GM23338 (cell line): ENCODE measurements around the gene NAALADL2. TPM values are rescaled to one million over a fixed set of nuclear protein-coding genes. Genes with fewer than 3 reads are reported as not detected.

Source experiments
- ATAC-seq: fragments of 200-7000 bp; cut with Tn5 transposase; 3 replicates; pipeline ENCODE4 v1.9.1; 2020
- DNase-seq: peaks from one replicate; pipeline ENCODE4 v3.0.0-alpha.2; 2015; ENCODE audit warnings: low spot score
- H2AFZ ChIP-seq: fragments of 200-600 bp; sonication (generic); 2 replicates; pipeline ENCODE4 v1.8.0; 2016; ENCODE audit warnings: antibody characterized with exemption, mild to moderate bottlenecking, moderate library complexity
- H3F3A ChIP-seq: fragments of 200-600 bp; sonication (generic); replicated peaks from 2 replicates; pipeline ENCODE4 v1.8.0; 2017; ENCODE audit warnings: antibody characterized with exemption, mixed run types, low read depth
- H3K27ac ChIP-seq: fragments of 200-600 bp; sonication (generic); 2 replicates; pipeline ENCODE4 v1.6.1; 2016; ENCODE audit warnings: low read depth
- H3K27me3 ChIP-seq: fragments of 200-600 bp; sonication (generic); 2 replicates; pipeline ENCODE4 v1.8.0; 2016; ENCODE audit warnings: mild to moderate bottlenecking, mixed run types, moderate library complexity; ENCODE audit not compliant: insufficient read depth
- H3K36me3 ChIP-seq: fragments of 200-600 bp; sonication (generic); 2 replicates; pipeline ENCODE4 v1.8.0; 2016; ENCODE audit warnings: mild to moderate bottlenecking; ENCODE audit not compliant: insufficient read depth
- H3K4me1 ChIP-seq: fragments of 200-600 bp; sonication (generic); 2 replicates; pipeline ENCODE4 v1.8.0; 2016; ENCODE audit warnings: mild to moderate bottlenecking, moderate library complexity; ENCODE audit not compliant: insufficient read depth
- H3K4me2 ChIP-seq: fragments of 200-600 bp; sonication (generic); 2 replicates; pipeline ENCODE4 v1.7.1; 2017; ENCODE audit warnings: mixed run types
- H3K4me3 ChIP-seq: fragments of 200-600 bp; sonication (generic); 2 replicates; pipeline ENCODE4 v1.6.1; 2016; ENCODE audit warnings: mixed run types
- H3K79me2 ChIP-seq: fragments of 200-600 bp; sonication (generic); replicated peaks from 2 replicates; pipeline ENCODE4 v1.8.0; 2017; ENCODE audit warnings: mild to moderate bottlenecking; ENCODE audit not compliant: insufficient read depth
- H3K9me2 ChIP-seq: fragments of 200-600 bp; sonication (generic); 2 replicates; pipeline ENCODE4 v1.8.0; 2017; ENCODE audit not compliant: insufficient read depth
- H4K20me1 ChIP-seq: fragments of 200-600 bp; sonication (generic); replicated peaks from 2 replicates; pipeline ENCODE4 v1.8.0; 2017; ENCODE audit warnings: mild to moderate bottlenecking; ENCODE audit not compliant: insufficient read depth
- H3K27ac Mint-ChIP-seq: 2 replicates; pipeline ENCODE4 v1.8.0; 2020; ENCODE audit warnings: inconsistent platforms, mild to moderate bottlenecking, moderate library complexity, mixed read lengths
- H3K27me3 Mint-ChIP-seq: 3 replicates; pipeline ENCODE4 v1.8.0; 2022; ENCODE audit warnings: low read depth, mild to moderate bottlenecking, moderate library complexity, mixed read lengths, inconsistent platforms; ENCODE audit not compliant: insufficient read depth, poor library complexity
- H3K36me3 Mint-ChIP-seq: 3 replicates; pipeline ENCODE4 v1.8.0; 2021; ENCODE audit warnings: low read depth, mild to moderate bottlenecking, inconsistent platforms, moderate library complexity, mixed read lengths
- H3K4me1 Mint-ChIP-seq: 3 replicates; pipeline ENCODE4 v1.8.0; 2020; ENCODE audit warnings: mild to moderate bottlenecking, inconsistent platforms, mixed read lengths
- H3K4me3 Mint-ChIP-seq: 3 replicates; pipeline ENCODE4 v1.8.0; 2021; ENCODE audit warnings: moderate library complexity, mild to moderate bottlenecking, inconsistent platforms, mixed read lengths
- H3K9me3 Mint-ChIP-seq: 3 replicates; pipeline ENCODE4 v1.8.0; 2020; ENCODE audit warnings: moderate library complexity, mild to moderate bottlenecking, inconsistent platforms, mixed read lengths
- CREB1 ChIP-seq: fragments of 250-450 bp; sonication (Bioruptor Pico); IDR thresholded peaks from 2 replicates; pipeline ENCODE4 v1.5.0; 2020; ENCODE audit warnings: low read depth, mild to moderate bottlenecking, moderate library complexity
- EZH2 ChIP-seq: fragments of 200-600 bp; sonication (generic); IDR thresholded peaks from one replicate; pipeline ENCODE4 v1.8.0; 2017; ENCODE audit warnings: antibody characterized with exemption, mild to moderate bottlenecking, low read depth; ENCODE audit not compliant: unreplicated experiment
- EZH2phosphoT487 ChIP-seq: fragments of 200-600 bp; sonication (generic); IDR thresholded peaks from one replicate; pipeline ENCODE4 v1.8.1; 2018; ENCODE audit warnings: antibody characterized with exemption; ENCODE audit not compliant: unreplicated experiment
- JUNB ChIP-seq: IDR thresholded peaks from one replicate; pipeline ENCODE4 v1.6.1; 2016; ENCODE audit warnings: antibody characterized with exemption; ENCODE audit not compliant: unreplicated experiment
- NANOG ChIP-seq: IDR thresholded peaks from 2 replicates; pipeline ENCODE4 v1.6.1; 2016; ENCODE audit warnings: antibody characterized with exemption, borderline replicate concordance
- POLR2AphosphoS5 ChIP-seq: IDR thresholded peaks from 2 replicates; pipeline ENCODE4 v1.6.1; 2016; ENCODE audit warnings: antibody characterized with exemption, low read depth
- STAT1 ChIP-seq: IDR thresholded peaks from one replicate; pipeline ENCODE4 v1.6.1; 2016; ENCODE audit warnings: antibody characterized with exemption; ENCODE audit not compliant: unreplicated experiment
- ZNF114 ChIP-seq: fragments of 250-450 bp; sonication (Bioruptor Pico); IDR thresholded peaks from 2 replicates; pipeline ENCODE4 v1.5.0; 2020; ENCODE audit warnings: mild to moderate bottlenecking, moderate library complexity
- ZNF331 ChIP-seq: fragments of 250-450 bp; sonication (Bioruptor Pico); IDR thresholded peaks from 2 replicates; pipeline ENCODE4 v1.5.0; 2020; ENCODE audit warnings: low read depth, mild to moderate bottlenecking, moderate library complexity
- polyA plus RNA-seq: library from polyadenylated mRNA; unstranded; fragments of >200 nt; fragmentation: Nextera tagmentation; extraction: Ambion mirVana; gene quantifications from 2 replicates; pipeline ENCODE4 v1.2.1, GENCODE V29; 2016
- total RNA-seq: library from RNA; depleted of rRNA; stranded (reverse); fragments of >200 nt; shearing (Covaris generic); gene quantifications from 2 replicates; pipeline ENCODE4 v1.2.3, GENCODE V29; 2014
- TF ChIP-seq, protein P1 (sequence below): fragments of 250-450 bp; sonication (Bioruptor Pico); IDR thresholded peaks from 2 replicates; pipeline ENCODE4 v1.5.0; 2020; ENCODE audit warnings: mild to moderate bottlenecking, moderate library complexity
- TF ChIP-seq, protein P2 (sequence below): IDR thresholded peaks from 2 replicates; pipeline ENCODE4 v1.6.1; 2016; ENCODE audit warnings: antibody characterized with exemption
- TF ChIP-seq, protein P3 (sequence below), 2 experiments: fragments of 200-600 bp in 1 of 2; sonication (generic) in 1 of 2; conservative IDR thresholded peaks; 2 replicates each; pipeline versions ENCODE4 v1.5.1 to v1.6.1; 2016 to 2017; ENCODE audit warnings: antibody characterized with exemption in 2 of 2, low read depth in 2 of 2, mild to moderate bottlenecking in 2 of 2, moderate library complexity in 1 of 2
- TF ChIP-seq, protein P4 (sequence below): IDR thresholded peaks from one replicate; pipeline ENCODE4 v1.6.1; 2018; ENCODE audit warnings: antibody characterized with exemption; ENCODE audit not compliant: unreplicated experiment

Gene NAALADL2
- total and polyA plus RNA-seq, 2 experiments from 2014 or later = 1.6 to 2.6 TPM

DNA sequence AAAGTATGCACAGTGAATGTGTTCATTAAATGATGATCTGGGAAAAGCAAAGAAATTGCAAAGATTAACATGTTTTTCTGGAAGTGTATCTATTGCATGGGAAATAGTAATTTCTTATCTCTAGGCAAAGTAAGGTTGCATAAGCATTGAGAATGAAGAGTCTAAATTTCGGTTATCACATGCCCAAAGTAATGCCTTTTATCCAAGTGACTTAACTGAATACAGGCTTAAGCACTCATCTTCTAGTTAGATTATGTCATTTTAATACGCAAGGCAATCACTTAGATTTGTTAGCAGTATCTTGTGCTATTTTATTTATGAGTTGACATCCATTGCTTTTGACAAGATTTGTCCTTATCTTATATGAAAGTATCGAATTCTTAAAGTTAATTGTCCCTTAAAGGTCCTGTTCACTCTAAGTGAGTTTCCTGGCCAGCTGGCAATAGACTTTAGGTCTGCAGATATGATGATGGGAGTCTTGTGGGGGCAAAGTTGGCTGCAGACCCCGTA, 100.5 kb downstream of the NAALADL2 start:
- Histone ChIP-seq H2AFZ (no peak overlapping the region), H3K4me2 (no peak overlapping the region), H3K4me3 (no peak overlapping the region), H3K4me1 (peaks cover 2% of the 10 kb centered on the region), H3K79me2 (no peaks in the 10 kb centered on the region), H3K27me3 (no peaks in the 10 kb centered on the region), H3K9me2 (no peaks in the 10 kb centered on the region), H3K27ac (no peak overlapping the region), H4K20me1 (no peaks in the 10 kb centered on the region), H3K36me3 (no peaks in the 10 kb centered on the region), H3F3A (no peaks in the 10 kb centered on the region)
- H3K27me3 Mint-ChIP-seq = no peaks in the 10 kb centered on the region
- H3K9me3 Mint-ChIP-seq = no peaks in the 10 kb centered on the region; the same call in 2 of the 3 replicates
- ATAC-seq = no peak
- H3K4me1 Mint-ChIP-seq = peaks cover 4% of the 10 kb centered on the region
- H3K36me3 Mint-ChIP-seq = no peaks in the 10 kb centered on the region
- TF ChIP-seq STAT1 (no peak), NANOG (no peak), EZH2 (no peak), CREB1 (CRISPR knock-in tag) (no peak), EZH2phosphoT487 (no peak), ZNF331 (CRISPR knock-in tag) (no peak), POLR2AphosphoS5 (no peak), JUNB (no peak), ZNF114 (CRISPR knock-in tag) (no peak)
- TF ChIP-seq, protein P1, sequence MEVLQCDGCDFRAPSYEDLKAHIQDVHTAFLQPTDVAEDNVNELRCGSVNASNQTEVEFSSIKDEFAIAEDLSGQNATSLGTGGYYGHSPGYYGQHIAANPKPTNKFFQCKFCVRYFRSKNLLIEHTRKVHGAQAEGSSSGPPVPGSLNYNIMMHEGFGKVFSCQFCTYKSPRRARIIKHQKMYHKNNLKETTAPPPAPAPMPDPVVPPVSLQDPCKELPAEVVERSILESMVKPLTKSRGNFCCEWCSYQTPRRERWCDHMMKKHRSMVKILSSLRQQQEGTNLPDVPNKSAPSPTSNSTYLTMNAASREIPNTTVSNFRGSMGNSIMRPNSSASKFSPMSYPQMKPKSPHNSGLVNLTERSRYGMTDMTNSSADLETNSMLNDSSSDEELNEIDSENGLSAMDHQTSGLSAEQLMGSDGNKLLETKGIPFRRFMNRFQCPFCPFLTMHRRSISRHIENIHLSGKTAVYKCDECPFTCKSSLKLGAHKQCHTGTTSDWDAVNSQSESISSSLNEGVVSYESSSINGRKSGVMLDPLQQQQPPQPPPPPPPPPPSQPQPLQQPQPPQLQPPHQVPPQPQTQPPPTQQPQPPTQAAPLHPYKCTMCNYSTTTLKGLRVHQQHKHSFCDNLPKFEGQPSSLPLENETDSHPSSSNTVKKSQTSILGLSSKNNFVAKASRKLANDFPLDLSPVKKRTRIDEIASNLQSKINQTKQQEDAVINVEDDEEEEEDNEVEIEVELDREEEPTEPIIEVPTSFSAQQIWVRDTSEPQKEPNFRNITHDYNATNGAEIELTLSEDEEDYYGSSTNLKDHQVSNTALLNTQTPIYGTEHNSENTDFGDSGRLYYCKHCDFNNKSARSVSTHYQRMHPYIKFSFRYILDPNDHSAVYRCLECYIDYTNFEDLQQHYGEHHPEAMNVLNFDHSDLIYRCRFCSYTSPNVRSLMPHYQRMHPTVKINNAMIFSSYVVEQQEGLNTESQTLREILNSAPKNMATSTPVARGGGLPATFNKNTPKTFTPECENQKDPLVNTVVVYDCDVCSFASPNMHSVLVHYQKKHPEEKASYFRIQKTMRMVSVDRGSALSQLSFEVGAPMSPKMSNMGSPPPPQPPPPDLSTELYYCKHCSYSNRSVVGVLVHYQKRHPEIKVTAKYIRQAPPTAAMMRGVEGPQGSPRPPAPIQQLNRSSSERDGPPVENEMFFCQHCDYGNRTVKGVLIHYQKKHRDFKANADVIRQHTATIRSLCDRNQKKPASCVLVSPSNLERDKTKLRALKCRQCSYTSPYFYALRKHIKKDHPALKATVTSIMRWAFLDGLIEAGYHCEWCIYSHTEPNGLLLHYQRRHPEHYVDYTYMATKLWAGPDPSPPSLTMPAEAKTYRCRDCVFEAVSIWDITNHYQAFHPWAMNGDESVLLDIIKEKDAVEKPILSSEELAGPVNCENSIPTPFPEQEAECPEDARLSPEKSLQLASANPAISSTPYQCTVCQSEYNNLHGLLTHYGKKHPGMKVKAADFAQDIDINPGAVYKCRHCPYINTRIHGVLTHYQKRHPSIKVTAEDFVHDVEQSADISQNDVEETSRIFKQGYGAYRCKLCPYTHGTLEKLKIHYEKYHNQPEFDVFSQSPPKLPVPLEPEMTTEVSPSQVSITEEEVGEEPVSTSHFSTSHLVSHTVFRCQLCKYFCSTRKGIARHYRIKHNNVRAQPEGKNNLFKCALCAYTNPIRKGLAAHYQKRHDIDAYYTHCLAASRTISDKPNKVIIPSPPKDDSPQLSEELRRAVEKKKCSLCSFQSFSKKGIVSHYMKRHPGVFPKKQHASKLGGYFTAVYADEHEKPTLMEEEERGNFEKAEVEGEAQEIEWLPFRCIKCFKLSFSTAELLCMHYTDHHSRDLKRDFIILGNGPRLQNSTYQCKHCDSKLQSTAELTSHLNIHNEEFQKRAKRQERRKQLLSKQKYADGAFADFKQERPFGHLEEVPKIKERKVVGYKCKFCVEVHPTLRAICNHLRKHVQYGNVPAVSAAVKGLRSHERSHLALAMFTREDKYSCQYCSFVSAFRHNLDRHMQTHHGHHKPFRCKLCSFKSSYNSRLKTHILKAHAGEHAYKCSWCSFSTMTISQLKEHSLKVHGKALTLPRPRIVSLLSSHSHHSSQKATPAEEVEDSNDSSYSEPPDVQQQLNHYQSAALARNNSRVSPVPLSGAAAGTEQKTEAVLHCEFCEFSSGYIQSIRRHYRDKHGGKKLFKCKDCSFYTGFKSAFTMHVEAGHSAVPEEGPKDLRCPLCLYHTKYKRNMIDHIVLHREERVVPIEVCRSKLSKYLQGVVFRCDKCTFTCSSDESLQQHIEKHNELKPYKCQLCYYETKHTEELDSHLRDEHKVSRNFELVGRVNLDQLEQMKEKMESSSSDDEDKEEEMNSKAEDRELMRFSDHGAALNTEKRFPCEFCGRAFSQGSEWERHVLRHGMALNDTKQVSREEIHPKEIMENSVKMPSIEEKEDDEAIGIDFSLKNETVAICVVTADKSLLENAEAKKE (CRISPR knock-in tag) = no peak
- TF ChIP-seq, protein P2, sequence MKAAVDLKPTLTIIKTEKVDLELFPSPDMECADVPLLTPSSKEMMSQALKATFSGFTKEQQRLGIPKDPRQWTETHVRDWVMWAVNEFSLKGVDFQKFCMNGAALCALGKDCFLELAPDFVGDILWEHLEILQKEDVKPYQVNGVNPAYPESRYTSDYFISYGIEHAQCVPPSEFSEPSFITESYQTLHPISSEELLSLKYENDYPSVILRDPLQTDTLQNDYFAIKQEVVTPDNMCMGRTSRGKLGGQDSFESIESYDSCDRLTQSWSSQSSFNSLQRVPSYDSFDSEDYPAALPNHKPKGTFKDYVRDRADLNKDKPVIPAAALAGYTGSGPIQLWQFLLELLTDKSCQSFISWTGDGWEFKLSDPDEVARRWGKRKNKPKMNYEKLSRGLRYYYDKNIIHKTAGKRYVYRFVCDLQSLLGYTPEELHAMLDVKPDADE = no peak
- TF ChIP-seq, protein P3, sequence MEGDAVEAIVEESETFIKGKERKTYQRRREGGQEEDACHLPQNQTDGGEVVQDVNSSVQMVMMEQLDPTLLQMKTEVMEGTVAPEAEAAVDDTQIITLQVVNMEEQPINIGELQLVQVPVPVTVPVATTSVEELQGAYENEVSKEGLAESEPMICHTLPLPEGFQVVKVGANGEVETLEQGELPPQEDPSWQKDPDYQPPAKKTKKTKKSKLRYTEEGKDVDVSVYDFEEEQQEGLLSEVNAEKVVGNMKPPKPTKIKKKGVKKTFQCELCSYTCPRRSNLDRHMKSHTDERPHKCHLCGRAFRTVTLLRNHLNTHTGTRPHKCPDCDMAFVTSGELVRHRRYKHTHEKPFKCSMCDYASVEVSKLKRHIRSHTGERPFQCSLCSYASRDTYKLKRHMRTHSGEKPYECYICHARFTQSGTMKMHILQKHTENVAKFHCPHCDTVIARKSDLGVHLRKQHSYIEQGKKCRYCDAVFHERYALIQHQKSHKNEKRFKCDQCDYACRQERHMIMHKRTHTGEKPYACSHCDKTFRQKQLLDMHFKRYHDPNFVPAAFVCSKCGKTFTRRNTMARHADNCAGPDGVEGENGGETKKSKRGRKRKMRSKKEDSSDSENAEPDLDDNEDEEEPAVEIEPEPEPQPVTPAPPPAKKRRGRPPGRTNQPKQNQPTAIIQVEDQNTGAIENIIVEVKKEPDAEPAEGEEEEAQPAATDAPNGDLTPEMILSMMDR (conservative IDR thresholded peaks at IDR 0.05; ENCODE audit: low read depth in 2 of 2) = no peak
- TF ChIP-seq, protein P4, sequence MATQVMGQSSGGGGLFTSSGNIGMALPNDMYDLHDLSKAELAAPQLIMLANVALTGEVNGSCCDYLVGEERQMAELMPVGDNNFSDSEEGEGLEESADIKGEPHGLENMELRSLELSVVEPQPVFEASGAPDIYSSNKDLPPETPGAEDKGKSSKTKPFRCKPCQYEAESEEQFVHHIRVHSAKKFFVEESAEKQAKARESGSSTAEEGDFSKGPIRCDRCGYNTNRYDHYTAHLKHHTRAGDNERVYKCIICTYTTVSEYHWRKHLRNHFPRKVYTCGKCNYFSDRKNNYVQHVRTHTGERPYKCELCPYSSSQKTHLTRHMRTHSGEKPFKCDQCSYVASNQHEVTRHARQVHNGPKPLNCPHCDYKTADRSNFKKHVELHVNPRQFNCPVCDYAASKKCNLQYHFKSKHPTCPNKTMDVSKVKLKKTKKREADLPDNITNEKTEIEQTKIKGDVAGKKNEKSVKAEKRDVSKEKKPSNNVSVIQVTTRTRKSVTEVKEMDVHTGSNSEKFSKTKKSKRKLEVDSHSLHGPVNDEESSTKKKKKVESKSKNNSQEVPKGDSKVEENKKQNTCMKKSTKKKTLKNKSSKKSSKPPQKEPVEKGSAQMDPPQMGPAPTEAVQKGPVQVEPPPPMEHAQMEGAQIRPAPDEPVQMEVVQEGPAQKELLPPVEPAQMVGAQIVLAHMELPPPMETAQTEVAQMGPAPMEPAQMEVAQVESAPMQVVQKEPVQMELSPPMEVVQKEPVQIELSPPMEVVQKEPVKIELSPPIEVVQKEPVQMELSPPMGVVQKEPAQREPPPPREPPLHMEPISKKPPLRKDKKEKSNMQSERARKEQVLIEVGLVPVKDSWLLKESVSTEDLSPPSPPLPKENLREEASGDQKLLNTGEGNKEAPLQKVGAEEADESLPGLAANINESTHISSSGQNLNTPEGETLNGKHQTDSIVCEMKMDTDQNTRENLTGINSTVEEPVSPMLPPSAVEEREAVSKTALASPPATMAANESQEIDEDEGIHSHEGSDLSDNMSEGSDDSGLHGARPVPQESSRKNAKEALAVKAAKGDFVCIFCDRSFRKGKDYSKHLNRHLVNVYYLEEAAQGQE = no peak
- no peak overlapping the region for H3K4me3 Mint-ChIP-seq
- H3K27ac Mint-ChIP-seq = no peak overlapping the region
- DNase-seq = no peak
